ENCODE measurements around the gene TMED1. TPM values are rescaled to one million over a fixed set of nuclear protein-coding genes. Genes with fewer than 3 reads are reported as not detected.
"Not testable (repeated sequence)": the region's sequence is repeated elsewhere in the genome, so short reads cannot be mapped to it uniquely, and the experiment has no call there.

The TMED1 gene
- total RNA-seq, 1 experiment from 2014 or later: 62.9 TPM

GRCh38 chr19:10864538-10864899 lies 28.5 kb upstream of the TMED1 start:
- peak; percentile 90 for DNase-seq (ENCODE audit: low spot score)
- in situ Hi-C loops (cut with HindIII; ENCODE audit: low sequenced_read_pairs): no loop called here

GRCh38 chr19:10863107-10863717 lies 27.2 kb upstream of the TMED1 start:
- no peak for DNase-seq (ENCODE audit: low spot score)
- in situ Hi-C loops (cut with HindIII; ENCODE audit: low sequenced_read_pairs): no loop called here

- no peak for DNase-seq (ENCODE audit: low spot score)
- in situ Hi-C loops (cut with HindIII; ENCODE audit: low sequenced_read_pairs): no loop called here
Measured at GRCh38 chr19:10862561-10863106, 26.6 kb upstream of the TMED1 start.

- in situ Hi-C loops (cut with HindIII; ENCODE audit: low sequenced_read_pairs): no loop called here
- no peak for DNase-seq (ENCODE audit: low spot score)
Measured at GRCh38 chr19:10861103-10861651, 25.2 kb upstream of the TMED1 start.

- in situ Hi-C loops (cut with HindIII; ENCODE audit: low sequenced_read_pairs): no loop called here
- no peak for DNase-seq (ENCODE audit: low spot score)
Measured at GRCh38 chr19:10858204-10858828, 22.3 kb upstream of the TMED1 start.

- DNase-seq (ENCODE audit: low spot score); in situ Hi-C loops (cut with HindIII; ENCODE audit: low sequenced_read_pairs): not testable (repeated sequence)
Measured at GRCh38 chr19:10856899-10857298, 20.9 kb upstream of the TMED1 start.

- in situ Hi-C loops (cut with HindIII; ENCODE audit: low sequenced_read_pairs): no loop called here
- DNase-seq (ENCODE audit: low spot score): no peak
Measured at GRCh38 chr19:10855879-10856522, 20.0 kb upstream of the TMED1 start.

- no peak for DNase-seq (ENCODE audit: low spot score)
- in situ Hi-C loops (cut with HindIII; ENCODE audit: low sequenced_read_pairs): no loop called here
Measured at GRCh38 chr19:10854350-10855089, 18.5 kb upstream of the TMED1 start.

- DNase-seq (ENCODE audit: low spot score): no peak
- in situ Hi-C loops (cut with HindIII; ENCODE audit: low sequenced_read_pairs): no loop called here
Measured at GRCh38 chr19:10852941-10853340, 16.9 kb upstream of the TMED1 start.

- in situ Hi-C loops (cut with HindIII; ENCODE audit: low sequenced_read_pairs): no loop called here
- DNase-seq (ENCODE audit: low spot score): no peak
Measured at GRCh38 chr19:10852098-10852800, 16.2 kb upstream of the TMED1 start.

- in situ Hi-C loops (cut with HindIII; ENCODE audit: low sequenced_read_pairs): no loop called here
- DNase-seq (ENCODE audit: low spot score): no peak
Measured at GRCh38 chr19:10850631-10851030, 14.6 kb upstream of the TMED1 start.

GRCh38 chr19:10848230-10848856 lies 12.3 kb upstream of the TMED1 start, which contains the start of gene C19orf38:
TSS of gene C19orf38 (plus strand) at chr19:10848415. CDS start at chr19:10848509, 94 bp downstream.
- in situ Hi-C loops (cut with HindIII; ENCODE audit: low sequenced_read_pairs): no loop called here
- DNase-seq (ENCODE audit: low spot score): no peak

- in situ Hi-C loops (cut with HindIII; ENCODE audit: low sequenced_read_pairs): no loop called here
- DNase-seq (ENCODE audit: low spot score): no peak
Measured at GRCh38 chr19:10846500-10847202, 10.6 kb upstream of the TMED1 start.

- DNase-seq (ENCODE audit: low spot score): no peak
- in situ Hi-C loops (cut with HindIII; ENCODE audit: low sequenced_read_pairs): no loop called here
Measured at GRCh38 chr19:10842788-10843187, 6.8 kb upstream of the TMED1 start.

- in situ Hi-C loops (cut with HindIII; ENCODE audit: low sequenced_read_pairs): no loop called here
- DNase-seq (ENCODE audit: low spot score): no peak
Measured at GRCh38 chr19:10839114-10840050, 3.4 kb upstream of the TMED1 start.

- DNase-seq (ENCODE audit: low spot score): no peak
Measured at GRCh38 chr19:10838377-10838776, 2.4 kb upstream of the TMED1 start.

GRCh38 chr19:10837649-10838048 lies 1.6 kb upstream of the TMED1 start:
- in situ Hi-C loops (cut with HindIII; ENCODE audit: low sequenced_read_pairs); DNase-seq (ENCODE audit: low spot score): not testable (repeated sequence)

More at GRCh38 chr19:10838377-10838776, 2.4 kb upstream of the TMED1 start:
- in situ Hi-C loops (cut with HindIII; ENCODE audit: low sequenced_read_pairs): no loop called here

Data from G401 (cell line).